ENCODE results near the gene BTBD17. TPM values are rescaled to one million over a fixed set of nuclear protein-coding genes. Genes with fewer than 3 reads are reported as not detected.

Gene BTBD17
- total RNA-seq, 1 donor from 2014 or later = not detected

GRCh38 chr17:74337834-74338500 is 23.7 kb downstream of the BTBD17 start:
- no peaks in the 10 kb centered on the region for H3K36me3 Mint-ChIP-seq (ENCODE audit: low read depth, unreplicated experiment)
- no peak overlapping the region for H3K4me3 Mint-ChIP-seq (ENCODE audit: unreplicated experiment)
- DNase-seq (ENCODE audit: low read depth) = no peak
- Histone ChIP-seq H4K20me1 (ENCODE audit: insufficient read depth, low read length) (no peaks in the 10 kb centered on the region), H3K4me1 (ENCODE audit: insufficient read depth, low read length) (no peaks in the 10 kb centered on the region), H2AFZ (ENCODE audit: low read depth, low read length) (no peak overlapping the region), H3K4me2 (ENCODE audit: low read length) (no peak overlapping the region), H3K4me3 (ENCODE audit: insufficient read depth, low read depth, low read length) (no peak overlapping the region), H3K36me3 (ENCODE audit: insufficient read depth, low read length) (no peaks in the 10 kb centered on the region), H3K9ac (ENCODE audit: low read length) (no peak overlapping the region), H3K27me3 (ENCODE audit: insufficient read depth, low read length) (no peaks in the 10 kb centered on the region), H3K9me3 (ENCODE audit: insufficient read depth, low read depth, low read length) (peaks cover 5% of the 10 kb centered on the region), H3K27ac (ENCODE audit: low read depth, low read length) (no peak overlapping the region), H3K79me2 (ENCODE audit: insufficient read depth, low read length) (no peaks in the 10 kb centered on the region)
- TF ChIP-seq CTCF (IDR thresholded peaks at IDR 0.05; ENCODE audit: insufficient read depth, low read depth, low read length) (no peak), EZH2 (IDR thresholded peaks at IDR 0.05; ENCODE audit: insufficient read depth, low read length) (no peak)
- H3K27me3 Mint-ChIP-seq (ENCODE audit: low read depth, unreplicated experiment) = peaks cover 33% of the 10 kb centered on the region
- H3K27ac Mint-ChIP-seq (ENCODE audit: unreplicated experiment) = no peak overlapping the region
- H3K4me1 Mint-ChIP-seq (ENCODE audit: low read depth, unreplicated experiment) = no peaks in the 10 kb centered on the region
- no peaks in the 10 kb centered on the region for H3K9me3 Mint-ChIP-seq (ENCODE audit: unreplicated experiment)
- no peak for FAIRE-seq

- H3K4me3 ChIP-seq (ENCODE audit: insufficient read depth, low read depth, low read length) = no peak overlapping the region
- TF ChIP-seq EZH2 (IDR thresholded peaks at IDR 0.05; ENCODE audit: insufficient read depth, low read length) (no peak), CTCF (IDR thresholded peaks at IDR 0.05; ENCODE audit: insufficient read depth, low read depth, low read length) (no peak)
- no peaks in the 10 kb centered on the region for H3K27me3 ChIP-seq (ENCODE audit: insufficient read depth, low read length)
- FAIRE-seq = no peak
- Mint-ChIP-seq H3K4me3 (ENCODE audit: unreplicated experiment) (no peak overlapping the region), H3K36me3 (ENCODE audit: low read depth, unreplicated experiment) (no peaks in the 10 kb centered on the region), H3K4me1 (ENCODE audit: low read depth, unreplicated experiment) (no peaks in the 10 kb centered on the region), H3K27me3 (ENCODE audit: low read depth, unreplicated experiment) (peaks cover 32% of the 10 kb centered on the region), H3K27ac (ENCODE audit: unreplicated experiment) (no peak overlapping the region), H3K9me3 (ENCODE audit: unreplicated experiment) (no peaks in the 10 kb centered on the region)
- H3K9ac ChIP-seq (ENCODE audit: low read length) = no peak overlapping the region
- no peaks in the 10 kb centered on the region for H3K4me1 ChIP-seq (ENCODE audit: insufficient read depth, low read length)
- H3K79me2 ChIP-seq (ENCODE audit: insufficient read depth, low read length) = no peaks in the 10 kb centered on the region
- H2AFZ ChIP-seq (ENCODE audit: low read depth, low read length) = no peak overlapping the region
- no peak overlapping the region for H3K4me2 ChIP-seq (ENCODE audit: low read length)
- no peak for DNase-seq (ENCODE audit: low read depth)
- no peaks in the 10 kb centered on the region for H4K20me1 ChIP-seq (ENCODE audit: insufficient read depth, low read length)
- no peak overlapping the region for H3K27ac ChIP-seq (ENCODE audit: low read depth, low read length)
- H3K36me3 ChIP-seq (ENCODE audit: insufficient read depth, low read length) = no peaks in the 10 kb centered on the region
- peaks cover 5% of the 10 kb centered on the region for H3K9me3 ChIP-seq (ENCODE audit: insufficient read depth, low read depth, low read length)
These were observed 25.4 kb downstream of the BTBD17 start for GRCh38 chr17:74336307-74336706.

GRCh38 chr17:74335529-74336062 is 26.1 kb downstream of the BTBD17 start:
- H3K27ac Mint-ChIP-seq (ENCODE audit: unreplicated experiment) = no peak overlapping the region
- no peak for FAIRE-seq
- no peaks in the 10 kb centered on the region for H3K36me3 ChIP-seq (ENCODE audit: insufficient read depth, low read length)
- H3K27me3 ChIP-seq (ENCODE audit: insufficient read depth, low read length) = no peaks in the 10 kb centered on the region
- no peaks in the 10 kb centered on the region for H3K36me3 Mint-ChIP-seq (ENCODE audit: low read depth, unreplicated experiment)
- H3K4me1 ChIP-seq (ENCODE audit: insufficient read depth, low read length) = no peaks in the 10 kb centered on the region
- no peak overlapping the region for H3K4me3 ChIP-seq (ENCODE audit: insufficient read depth, low read depth, low read length)
- H3K4me2 ChIP-seq (ENCODE audit: low read length) = no peak overlapping the region
- no peak overlapping the region for H3K27ac ChIP-seq (ENCODE audit: low read depth, low read length)
- H3K9ac ChIP-seq (ENCODE audit: low read length) = no peak overlapping the region
- no peaks in the 10 kb centered on the region for H3K4me1 Mint-ChIP-seq (ENCODE audit: low read depth, unreplicated experiment)
- H2AFZ ChIP-seq (ENCODE audit: low read depth, low read length) = no peak overlapping the region
- no peak for DNase-seq (ENCODE audit: low read depth)
- H4K20me1 ChIP-seq (ENCODE audit: insufficient read depth, low read length) = no peaks in the 10 kb centered on the region
- H3K4me3 Mint-ChIP-seq (ENCODE audit: unreplicated experiment) = no peak overlapping the region
- no peaks in the 10 kb centered on the region for H3K9me3 Mint-ChIP-seq (ENCODE audit: unreplicated experiment)
- no peaks in the 10 kb centered on the region for H3K79me2 ChIP-seq (ENCODE audit: insufficient read depth, low read length)
- peaks cover 37% of the 10 kb centered on the region for H3K27me3 Mint-ChIP-seq (ENCODE audit: low read depth, unreplicated experiment)
- H3K9me3 ChIP-seq (ENCODE audit: insufficient read depth, low read depth, low read length) = peaks cover 5% of the 10 kb centered on the region
- TF ChIP-seq CTCF (IDR thresholded peaks at IDR 0.05; ENCODE audit: insufficient read depth, low read depth, low read length) = no peak
- no peak for TF ChIP-seq EZH2 (IDR thresholded peaks at IDR 0.05; ENCODE audit: insufficient read depth, low read length)
